ENCODE data around the gene MSI2.

- TF ChIP-seq CTCF (IDR thresholded peaks at IDR 0.05): no peak
- TF ChIP-seq POLR2A (IDR thresholded peaks at IDR 0.05): no peak
Observed at GRCh38 chr17:57305144-57305728, 48.9 kb downstream of the MSI2 start.

Data from adrenal gland (tissue), 5 donors.